Limb (tissue), 2 donors: Measurements from ENCODE around the gene EXT2.

Source experiments
- DNase-seq, 2 donors: peaks; one replicate each; pipeline ENCODE4 v3.0.0-alpha.2; 2016; ENCODE audit errors: extremely low spot score in 2 of 2

EXT2 gene

DNA sequence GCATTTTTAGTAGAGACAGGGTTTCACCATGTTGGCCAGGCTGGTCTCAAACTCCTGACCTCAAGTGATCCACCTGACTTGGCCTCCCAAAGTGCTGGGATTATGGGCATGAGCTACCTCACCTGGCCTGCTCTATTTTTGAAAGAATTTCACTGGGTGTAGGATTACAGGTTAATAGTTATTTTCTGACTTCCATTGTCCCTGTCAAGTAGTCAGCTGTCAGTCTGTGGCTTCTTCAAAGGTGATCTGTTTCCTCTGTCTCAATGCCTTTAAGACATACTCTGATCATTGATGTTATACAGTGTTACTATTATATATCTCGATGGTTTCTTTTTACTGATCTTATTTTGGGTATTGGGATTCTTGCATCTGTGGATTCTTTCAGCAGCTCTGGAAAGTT, 10.1 kb upstream of the EXT2 start:
- no peak for DNase-seq

DNA sequence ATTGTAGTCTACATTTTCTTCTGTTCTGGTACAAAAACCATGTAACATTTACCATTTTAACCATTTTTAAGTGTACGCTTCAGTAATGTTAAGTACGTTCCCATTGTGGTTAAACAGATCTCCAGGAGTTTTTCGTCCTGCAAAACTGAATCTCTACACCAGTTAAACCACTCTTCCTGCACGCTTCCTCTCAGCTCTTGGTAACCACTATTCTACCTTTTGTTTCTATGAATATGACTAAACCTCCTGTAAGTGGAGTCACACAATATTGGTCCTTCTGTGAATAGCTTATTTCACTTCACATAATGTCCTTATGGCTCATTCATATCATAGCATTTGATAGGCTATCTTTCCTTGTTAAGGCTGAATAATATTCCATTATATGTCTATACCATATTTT, 7.1 kb upstream of the EXT2 start:
- no peak for DNase-seq

GRCh38 chr11:44088871-44089270, 6.6 kb upstream of the EXT2 start:
- no peak for DNase-seq

DNA sequence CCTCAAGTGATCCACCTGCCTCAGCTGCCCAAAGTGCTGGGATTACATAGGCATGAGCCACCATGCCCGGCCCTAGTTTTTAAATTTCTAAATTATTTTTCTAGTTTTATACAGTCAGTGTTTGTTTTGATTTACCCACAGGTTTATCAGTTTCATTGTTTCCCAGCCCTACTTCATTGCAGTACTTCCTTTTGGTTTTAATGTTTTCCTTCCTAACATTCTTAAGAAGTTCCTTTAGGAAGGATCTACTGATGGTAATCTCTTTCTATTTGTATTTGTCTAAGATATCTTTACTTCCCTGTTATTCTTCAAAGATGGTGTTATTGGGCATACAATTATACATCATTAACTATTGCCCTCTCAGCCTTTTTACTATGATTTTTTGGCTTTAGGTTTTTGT, 4.9 kb upstream of the EXT2 start:
- DNase-seq, result no peak

DNA sequence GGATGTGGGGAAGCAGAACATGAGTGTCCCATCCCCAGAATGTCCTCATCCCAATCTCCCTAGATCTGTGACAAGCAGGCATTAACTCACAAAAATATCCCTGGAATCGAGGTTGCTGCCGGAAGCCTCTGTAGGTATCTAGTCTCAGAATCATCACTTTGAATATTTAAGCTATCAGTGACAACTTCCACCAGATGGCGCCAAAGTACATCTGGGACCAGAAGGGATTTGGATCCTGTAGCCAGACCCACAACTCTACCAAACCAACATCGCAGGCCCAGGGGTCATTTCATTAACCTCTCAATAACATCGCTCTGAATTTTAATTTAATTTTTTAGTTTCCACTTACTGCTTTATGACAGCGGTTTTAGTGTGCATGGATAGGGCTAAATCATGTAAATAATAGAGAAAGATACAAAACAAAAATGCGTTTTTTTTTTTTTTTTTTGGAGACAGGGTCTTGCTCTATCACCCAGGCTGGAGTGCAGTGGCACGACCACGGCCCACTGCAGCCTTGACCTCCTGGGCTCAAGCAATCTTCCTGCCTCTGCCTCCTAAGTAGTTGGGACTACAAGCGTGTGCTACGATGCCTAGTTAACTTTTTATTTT, 1.1 kb upstream of the EXT2 start:
- peak; percentile 80 to 82 for DNase-seq

DNA sequence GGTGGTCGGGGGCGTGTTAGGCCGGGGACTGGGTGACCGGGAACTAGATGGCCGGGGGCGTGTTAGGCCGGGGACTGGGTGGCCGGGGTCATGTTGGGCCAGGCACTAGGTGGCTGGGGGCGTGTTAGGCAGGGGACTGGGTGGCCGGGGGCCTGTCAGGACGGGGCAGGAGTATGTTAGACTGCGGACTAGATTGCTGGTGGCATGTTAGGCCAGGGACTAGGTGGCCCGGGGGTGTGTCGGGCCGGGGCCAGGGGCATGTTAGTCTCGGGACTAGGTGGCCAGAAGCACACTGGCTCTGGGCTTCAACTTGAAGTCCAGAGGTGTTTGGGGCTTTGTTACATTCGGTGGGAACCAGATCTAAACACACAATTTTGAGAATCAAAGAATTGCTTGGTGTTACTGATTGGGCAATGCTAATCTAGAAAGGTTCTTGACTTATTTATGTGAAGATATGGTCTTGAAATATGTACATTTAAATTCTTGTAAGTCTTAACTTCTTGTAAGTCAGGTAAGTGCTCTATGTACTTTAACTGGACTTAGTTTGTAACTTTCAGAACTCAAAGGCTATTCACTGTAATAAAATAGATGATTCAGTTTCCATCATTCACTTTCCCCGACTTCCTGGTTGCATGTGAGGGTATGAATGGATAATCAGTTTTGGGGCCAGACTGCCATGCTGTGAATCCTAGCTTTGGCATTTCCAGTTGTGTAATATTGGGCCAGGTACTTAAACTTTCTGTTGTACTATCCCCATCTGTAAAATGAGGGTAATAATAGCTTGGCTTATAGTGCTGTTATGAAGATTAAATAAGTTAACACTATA, 1.1 kb downstream of the EXT2 start:
- DNase-seq, result no peak

GRCh38 chr11:44097821-44098220, 2.3 kb downstream of the EXT2 start:
- no peak for DNase-seq

DNA sequence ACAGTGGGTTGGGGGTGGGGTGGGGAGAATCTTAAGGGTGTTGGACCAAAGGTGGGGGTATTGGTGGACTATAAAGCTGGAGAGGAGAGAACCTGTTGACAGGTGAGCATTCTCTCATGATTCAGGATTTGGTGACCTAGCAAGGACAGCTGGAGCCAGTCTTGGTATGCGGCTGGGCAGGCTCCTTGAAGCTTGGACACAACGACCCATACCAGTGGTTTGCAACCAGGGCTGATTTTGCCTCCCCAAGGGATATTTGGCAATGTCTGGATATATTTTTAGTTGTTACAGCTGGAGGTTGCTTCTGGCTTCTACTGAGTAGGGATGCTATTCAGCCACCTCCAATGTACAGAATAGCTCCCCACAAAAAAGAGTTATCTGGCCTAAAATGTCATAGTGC, 5.6 kb downstream of the EXT2 start:
- no peak for DNase-seq

- DNase-seq, result no peak
Measured at GRCh38 chr11:44104481-44105294, 9.2 kb downstream of the EXT2 start.

DNA sequence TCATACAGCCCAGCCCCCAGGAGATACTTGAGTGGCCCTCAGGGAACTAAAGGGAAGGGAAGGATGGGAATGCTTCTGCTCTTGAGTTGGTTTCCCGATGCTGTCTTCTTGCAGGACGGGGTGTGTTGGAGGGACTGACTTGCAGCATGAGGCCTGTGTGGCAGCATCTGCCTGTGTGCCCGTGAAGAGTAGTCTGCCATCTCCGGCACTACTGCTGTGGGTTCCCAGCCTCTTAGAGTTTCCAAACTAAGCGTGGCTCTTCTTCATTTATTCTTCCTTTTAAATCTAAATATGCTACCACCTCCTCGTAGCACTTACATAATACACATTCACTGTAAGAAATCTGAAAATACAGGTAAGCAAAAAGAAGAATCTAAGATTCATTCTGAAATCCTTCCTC, 12.8 kb downstream of the EXT2 start:
- no peak for DNase-seq

- DNase-seq, result peak; percentile 65 to 77
Measured at GRCh38 chr11:44110231-44110679, 14.8 kb downstream of the EXT2 start.

GRCh38 chr11:44112091-44112821, 16.8 kb downstream of the EXT2 start:
- DNase-seq, result peak; percentile 50 to 52

DNA sequence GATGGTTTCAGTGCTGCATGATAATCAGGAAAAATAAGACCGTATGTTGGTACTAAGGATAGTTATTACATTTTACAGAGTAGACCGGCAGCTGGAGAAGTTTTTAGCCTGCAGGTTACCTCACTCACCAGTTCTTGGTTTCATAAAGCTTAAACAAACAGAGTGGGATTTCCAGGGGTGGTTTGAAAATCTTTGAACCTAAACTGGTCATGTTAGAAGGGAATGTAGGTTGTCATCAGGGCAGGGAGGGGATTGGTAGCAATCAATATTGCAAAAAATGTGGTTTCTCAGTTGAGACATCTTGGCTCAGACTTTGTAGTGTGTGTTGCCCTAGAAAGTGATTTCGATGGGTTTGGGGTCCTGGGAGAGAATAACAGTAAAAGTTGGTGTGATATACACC, 17.5 kb downstream of the EXT2 start:
- no peak for DNase-seq

DNA sequence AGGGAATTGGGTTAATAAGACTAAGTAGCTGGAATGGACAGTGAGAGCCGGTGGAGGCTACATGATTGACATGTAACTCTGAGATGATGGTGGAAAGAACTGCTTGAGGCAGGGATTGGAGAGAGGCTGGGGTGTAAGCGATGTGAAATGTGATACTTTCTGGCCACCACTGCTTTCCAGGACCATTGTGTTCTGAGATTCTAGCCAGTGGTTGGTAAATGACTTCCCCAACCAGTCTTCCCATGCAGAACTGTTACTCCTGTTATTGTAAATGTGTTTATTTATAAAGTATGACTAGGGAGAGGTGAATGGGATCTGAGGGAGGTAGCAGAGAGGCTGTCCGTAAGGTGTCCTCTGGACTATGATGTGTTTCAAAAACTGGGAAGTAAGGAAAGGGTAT, 18.1 kb downstream of the EXT2 start:
- DNase-seq, result no peak

- DNase-seq, result no peak
Measured at GRCh38 chr11:44116234-44116830, 20.9 kb downstream of the EXT2 start.

DNA sequence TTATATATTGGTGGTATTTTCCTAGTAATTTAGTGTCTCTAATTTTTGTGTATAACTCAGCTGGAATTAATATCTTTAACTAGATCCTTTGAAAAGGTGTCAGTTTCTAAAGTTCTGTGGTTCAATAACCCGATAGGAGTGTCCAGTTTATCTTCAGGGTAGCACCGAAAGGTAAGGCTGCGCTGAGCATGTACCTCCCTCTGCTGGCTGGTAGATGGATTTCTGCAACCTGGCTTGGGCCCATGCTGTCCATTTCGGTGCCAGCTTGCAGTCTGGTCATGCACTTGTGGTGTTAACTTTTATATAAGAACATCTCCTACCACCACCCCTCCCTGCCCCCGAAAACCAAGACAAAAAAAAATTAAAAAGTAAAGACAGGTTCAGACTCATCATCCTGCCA, 24.7 kb downstream of the EXT2 start:
- no peak for DNase-seq

GRCh38 chr11:44125598-44125997, 30.1 kb downstream of the EXT2 start:
- DNase-seq, result no peak

GRCh38 chr11:44126304-44126703, 30.8 kb downstream of the EXT2 start:
- DNase-seq, result no peak

GRCh38 chr11:44127130-44127529, 31.7 kb downstream of the EXT2 start:
- no peak for DNase-seq

DNA sequence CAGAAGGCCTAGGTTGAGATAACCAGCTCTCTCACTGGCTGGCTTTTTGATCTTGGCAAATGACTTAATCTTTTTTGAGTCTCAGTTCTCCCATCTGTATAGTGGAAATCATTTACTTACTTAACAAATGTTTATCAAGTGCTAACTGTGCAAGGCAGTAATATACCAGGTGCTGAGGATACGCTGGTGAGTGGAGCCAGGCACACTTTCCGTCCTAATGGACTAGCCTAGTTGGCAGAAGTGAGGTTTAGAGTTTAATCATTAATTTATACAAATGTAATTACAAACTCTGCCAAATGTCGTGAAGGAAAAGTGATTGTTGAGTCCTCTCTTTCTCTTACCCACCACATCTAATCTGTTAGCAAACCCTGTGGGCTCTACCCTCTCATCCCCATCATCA, 33.3 kb downstream of the EXT2 start:
- DNase-seq, result no peak

DNA sequence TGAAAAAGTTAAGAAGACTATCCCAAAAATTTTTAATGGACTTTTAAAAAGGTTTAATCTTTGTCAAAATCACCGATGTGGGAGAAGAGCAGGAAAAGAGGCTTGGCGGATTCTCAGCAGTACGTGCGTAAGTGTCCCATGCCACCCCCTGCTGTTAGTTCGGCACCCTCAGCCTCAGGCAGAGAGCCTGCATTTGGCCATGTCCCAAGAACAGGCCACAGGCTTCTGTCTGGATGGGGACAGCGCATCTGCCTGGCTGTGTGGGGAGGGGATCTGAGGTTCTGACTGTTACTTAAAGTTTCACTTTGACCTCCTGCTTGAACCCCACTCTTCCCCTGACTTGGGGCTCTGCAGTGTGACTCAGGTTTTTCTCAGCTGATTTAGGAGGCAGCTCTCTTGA, 35.3 kb downstream of the EXT2 start:
- DNase-seq, result no peak
